NCI-H187 treated with DMSO at 0.1 percent for 48 hours (cell line): Measurements from ENCODE around the gene SSR1.

Experiments used
- DNase-seq: peaks from one replicate; lab custom pipeline; 2025; lab: John Stamatoyannopoulos, UW

Gene SSR1

DNA sequence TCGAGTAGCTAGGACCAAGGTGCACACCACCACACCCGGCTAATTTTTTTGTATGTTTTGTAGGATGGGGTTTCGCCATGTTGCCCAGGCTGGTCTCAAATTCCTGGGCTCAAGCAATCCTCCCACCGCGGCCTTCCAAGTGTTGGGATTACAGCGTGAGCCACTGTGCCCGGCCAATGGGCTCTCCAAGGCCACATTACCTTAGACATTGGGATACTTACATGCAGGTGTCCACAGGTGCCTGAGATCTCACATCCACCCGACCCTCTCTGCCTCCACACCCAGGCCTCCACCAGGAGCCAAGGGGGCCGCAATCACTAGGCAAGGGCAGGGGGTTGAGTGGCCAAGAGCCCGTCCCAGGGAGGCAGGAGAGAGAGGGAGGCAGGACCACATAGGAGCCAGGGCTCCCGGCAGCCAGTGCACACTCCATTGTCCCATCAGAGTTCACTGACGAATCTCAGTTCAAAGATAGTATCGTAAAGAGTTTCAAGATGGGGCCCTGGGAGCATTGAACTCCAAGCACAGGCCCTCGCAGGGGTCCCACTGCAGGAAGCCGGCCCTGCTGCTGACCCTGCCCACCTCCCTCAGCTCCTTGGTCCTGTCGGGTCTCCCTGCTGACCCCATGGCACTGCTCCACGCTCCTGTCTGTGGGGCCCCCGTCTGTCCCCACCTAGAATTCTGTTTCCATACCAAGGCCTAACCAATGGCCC, 55.3 kb downstream of the SSR1 start:
- DNase-seq: no peak

DNA sequence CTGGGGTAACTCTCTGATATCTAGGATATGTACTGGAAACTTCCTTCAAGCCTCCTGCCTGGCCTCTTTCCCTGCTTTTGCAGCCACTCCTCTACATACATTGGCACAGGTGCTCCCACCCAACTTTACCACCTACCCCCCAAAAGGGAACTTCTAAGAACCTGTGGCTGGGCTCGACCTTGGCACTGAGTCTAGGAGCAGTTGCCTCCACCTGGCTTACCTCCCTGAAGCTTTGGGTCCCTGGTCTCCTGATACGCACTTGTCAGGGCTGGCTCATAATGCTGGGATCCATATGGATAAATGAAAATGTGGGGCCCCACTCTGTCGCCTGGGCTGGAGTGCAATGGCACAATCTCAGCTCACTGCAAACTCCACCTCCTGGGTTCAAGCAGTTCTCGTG, 56.2 kb downstream of the SSR1 start:
- no peak for DNase-seq

DNA sequence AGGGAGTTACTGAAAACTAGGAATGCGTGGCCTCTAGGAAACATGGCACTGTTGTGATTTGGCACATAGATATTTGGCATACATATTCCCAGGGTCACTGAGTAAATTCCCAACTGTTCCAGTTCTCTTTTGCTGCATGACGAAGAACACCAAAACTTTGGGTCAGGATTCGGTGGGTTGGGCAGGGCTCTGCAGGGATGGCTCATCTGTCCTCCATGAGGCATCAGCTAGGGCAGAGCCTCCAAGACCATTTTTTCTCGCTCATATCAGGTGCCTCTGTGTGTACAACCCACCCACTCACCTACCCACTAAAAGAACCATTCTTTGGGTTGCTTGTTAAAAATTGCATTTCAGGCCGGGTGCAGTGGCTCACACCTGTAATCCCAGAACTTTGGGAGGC, 57.1 kb downstream of the SSR1 start:
- DNase-seq: no peak

DNA sequence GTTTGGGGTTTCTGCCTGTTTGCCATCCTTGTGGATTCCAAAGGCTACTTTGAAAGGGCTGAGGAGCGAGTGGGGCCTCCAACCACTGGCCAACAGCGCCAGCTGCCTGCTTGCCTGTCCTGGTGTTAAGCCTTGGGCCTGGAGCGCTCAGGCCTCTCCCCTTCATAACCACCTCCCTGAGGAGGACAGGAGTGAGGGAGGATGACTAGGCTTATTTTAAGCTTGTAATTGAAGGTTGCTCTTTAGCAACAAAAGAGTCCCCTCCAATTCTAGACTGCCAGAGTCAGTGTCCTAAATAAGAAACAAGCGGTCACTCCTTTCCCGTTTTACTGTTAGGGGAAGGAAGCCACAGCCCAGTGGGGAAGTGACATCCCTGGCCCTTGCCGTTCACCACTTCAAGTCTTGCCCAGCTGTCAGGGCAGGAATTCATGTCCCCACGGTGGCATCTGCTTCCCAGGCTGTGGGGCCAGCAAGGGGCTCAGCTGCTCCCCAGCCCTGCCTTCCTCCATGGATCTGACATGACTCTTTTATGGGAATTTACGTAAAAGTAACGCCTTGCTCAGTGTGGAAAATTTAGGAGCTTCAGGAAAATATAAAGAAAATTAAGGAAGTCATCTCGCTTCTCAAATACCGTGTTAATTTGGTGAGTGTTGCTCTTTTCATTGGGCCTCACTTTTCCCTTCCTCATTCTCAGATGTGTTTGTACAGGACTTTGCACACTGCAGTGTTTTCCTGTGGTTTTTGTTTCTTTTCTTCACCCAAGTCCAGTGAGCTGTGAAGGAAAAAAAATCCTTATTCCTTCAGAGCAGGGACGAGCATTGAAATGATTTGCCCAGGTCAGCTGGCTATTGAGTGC, 57.8 kb downstream of the SSR1 start:
- DNase-seq: no peak

DNA sequence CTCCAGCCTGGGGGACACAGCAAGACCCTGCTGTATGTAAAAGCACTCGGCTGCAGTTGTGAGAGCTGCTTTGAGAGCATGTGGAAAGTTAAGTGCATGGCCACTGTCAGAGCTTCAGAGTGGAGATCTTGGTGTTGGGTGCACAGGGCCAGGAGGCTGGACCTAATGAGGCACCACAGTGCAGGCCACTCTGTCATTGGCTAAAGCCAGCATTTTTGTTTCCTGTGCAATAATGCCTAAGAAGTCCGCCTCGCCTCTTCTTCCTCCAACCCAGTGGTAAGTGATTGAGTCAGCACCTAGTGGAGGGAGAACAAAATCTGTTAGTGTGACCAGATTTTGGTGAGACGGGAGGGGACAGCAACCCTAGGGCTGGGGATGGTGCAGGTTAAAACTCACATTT, 60.6 kb downstream of the SSR1 start:
- no peak for DNase-seq

DNA sequence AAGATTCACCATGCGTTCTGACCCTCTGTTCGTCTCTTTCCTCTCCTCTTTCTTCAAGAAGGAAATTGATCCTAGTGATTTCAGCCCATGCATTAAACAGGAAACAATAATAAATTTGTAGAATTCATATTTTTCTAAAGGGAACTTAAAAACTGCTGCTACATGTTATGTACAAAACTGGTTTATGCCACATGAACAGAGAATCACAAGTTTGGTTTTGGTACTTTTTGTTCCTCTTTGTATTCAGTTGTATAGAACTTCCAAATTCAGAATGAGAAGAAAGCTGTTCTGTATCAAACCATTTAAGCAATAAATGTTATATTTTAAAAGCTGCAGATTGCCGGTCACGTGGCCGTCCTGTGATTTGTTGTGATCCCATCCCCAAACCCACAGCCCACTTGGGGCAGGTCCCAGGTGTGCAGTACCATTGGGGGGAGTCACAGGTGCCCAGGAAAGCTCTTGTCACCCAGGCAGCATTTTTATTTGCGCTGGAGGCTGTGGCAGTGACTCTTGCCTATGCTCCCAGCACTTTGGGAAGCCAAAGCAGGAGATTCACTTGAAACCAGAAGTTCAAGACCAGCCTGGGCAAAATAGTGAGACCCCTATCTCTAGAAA, 61.2 kb downstream of the SSR1 start:
- DNase-seq: no peak

DNA sequence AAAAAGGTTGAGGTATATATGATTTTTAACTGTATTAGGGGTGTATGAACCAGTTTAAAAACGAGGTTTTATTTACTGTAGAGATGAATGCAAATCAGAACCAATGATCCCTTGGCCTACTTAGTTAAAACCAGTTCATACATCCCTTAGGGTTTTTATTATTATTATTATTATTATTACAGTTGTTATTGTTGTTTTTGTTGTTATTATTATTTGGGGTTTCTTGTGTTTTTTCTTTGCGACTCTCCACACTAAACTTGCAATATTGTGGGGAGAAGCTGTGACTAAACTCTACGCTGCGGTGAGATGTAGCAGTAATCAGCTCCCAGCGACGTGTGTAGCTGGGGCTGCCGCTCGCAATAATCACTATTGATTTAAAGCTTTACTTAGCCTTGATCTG, 62.2 kb downstream of the SSR1 start:
- no peak for DNase-seq

DNA sequence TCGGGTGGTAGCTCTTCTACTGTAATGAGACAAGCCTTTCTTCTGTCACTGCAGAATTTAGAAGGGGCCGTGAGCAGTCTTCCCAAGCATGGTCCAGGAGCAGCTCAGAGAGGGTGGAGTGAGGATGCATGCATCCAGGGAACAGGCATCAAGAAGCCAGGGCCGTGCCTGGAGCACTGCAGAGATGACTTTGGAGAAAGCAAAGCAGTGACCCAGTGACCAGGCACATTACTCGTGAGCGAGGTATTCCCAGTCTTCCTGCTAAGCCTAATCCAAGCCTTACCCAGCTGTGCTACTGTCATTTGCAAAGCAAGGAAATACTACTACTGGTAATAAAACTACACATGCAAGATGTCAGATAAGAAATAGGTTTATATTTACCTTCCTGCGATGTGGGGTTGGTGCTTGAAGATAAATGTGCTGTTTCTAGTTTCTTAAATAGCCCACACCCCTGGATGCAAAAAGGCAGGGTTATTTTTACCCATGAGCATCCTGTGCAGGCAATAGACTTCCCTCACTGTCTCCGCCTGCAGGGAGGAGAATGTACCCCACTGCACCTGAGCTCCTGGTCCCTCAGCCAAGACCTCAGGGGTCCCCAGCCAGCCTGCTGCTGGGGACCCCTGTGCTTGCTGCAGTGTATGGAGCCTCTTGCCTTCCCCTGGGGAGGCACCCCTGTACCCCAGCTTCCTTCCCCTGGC, 62.9 kb downstream of the SSR1 start:
- DNase-seq: no peak

DNA sequence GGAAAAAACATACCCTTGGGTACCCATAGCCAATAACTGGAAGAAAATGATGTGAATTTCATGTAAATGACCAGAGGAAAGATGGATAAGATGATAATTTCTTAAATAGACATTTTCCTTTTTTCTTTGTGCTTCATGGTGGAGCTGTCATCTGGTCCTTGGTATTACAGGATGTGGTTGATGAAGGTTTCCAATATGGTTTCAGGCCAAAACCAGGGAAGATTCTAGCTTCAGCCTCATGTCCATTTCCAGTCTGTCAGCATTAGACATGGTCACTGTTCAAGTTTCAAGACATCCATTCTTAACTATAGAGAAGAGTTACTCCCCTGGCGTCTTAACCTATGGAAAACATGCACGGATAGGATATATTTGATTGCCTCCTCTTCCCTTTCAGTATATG, 63.6 kb downstream of the SSR1 start:
- no peak for DNase-seq

DNA sequence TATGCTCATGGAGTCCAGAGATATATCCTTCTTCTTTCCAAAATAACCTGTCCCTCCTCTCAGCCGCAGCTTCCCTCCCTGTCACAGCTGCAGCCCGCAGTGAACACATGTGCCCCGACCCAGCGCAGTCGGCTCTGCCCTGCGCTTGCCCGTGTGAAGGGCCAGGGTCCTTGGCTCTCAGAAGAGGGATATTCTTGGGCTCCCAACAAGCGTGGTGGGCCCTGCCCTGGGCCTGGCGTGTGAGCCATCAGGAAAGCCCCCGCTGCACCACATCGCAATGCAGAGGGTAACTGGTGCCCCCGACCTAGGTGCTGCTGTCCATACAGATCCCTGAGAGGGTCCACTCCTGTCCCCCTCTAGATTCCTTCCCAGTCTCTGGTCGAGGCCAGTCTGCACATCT, 65.2 kb downstream of the SSR1 start:
- no peak for DNase-seq

DNA sequence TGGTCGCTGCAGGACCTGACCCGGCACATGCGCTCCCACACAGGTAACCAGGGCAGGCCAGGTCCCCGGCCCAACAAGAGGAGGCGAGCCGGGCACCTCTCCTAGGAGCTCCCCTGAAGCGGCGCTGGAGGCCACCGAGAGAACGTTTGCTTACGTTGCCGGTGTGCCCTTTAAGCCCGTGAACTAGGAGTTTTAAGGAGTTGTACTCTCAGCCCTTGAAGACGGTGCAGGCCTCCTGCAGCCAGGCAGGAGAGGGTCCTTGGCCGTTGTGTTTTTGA, 65.9 kb downstream of the SSR1 start:
- no peak for DNase-seq

DNA sequence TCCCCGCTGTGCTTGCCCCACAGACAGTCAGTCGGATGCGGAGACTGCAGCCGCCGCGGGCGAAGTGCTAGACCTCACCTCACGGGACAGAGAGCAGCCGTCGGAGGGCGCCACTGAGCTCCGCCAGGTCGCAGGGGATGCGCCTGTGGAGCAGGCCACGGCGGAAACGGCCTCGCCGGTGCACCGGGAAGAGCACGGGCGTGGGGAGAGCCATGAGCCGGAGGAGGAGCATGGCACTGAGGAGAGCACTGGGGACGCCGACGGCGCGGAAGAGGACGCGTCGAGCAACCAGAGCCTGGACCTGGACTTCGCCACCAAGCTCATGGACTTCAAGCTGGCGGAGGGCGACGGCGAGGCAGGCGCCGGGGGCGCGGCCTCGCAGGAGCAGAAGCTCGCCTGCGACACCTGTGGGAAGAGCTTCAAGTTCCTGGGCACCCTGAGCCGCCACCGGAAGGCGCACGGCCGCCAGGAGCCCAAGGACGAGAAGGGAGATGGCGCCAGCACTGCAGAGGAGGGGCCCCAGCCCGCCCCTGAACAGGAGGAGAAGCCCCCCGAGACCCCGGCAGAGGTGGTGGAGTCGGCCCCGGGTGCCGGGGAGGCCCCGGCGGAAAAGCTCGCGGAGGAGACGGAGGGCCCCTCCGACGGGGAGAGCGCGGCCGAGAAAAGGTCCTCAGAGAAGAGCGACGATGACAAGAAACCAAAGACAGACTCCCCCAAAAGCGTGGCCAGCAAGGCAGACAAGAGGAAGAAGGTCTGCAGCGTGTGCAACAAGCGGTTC, 66.4 kb downstream of the SSR1 start:
- no peak for DNase-seq

DNA sequence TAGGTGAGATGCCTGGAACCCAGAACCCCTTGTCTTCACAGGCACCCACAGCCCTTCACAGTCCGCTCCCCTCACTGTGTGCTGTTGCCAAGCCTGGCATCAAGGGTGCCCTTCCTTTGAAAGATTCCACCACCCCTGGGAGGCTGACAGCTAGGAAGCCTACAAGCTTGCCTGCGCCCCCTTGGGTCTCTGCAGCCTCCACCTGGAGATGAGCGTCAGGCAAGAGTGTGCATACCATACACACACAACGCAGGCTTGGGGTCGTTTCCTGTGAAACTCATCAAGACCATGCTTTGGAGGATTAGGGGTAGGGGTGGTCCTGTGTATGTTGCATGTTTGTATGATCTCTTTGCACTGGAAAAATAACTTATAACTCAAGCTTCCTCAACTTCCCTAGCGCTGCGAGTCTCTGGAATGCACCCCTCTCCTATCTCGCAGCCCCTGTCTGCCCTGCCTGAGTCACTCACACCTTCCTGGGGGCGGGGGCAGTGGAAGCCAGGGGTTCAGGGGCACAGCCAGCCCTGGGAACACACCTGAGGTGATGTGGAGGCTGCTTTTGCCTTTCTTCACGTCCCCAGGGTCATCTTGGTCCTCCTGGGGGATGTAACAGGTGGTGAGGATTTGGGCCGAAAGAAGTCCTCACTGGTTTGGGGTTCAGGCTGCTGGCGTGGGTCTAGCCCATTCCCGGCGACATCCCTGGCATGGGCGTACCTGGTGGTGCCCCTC, 67.2 kb downstream of the SSR1 start:
- no peak for DNase-seq

DNA sequence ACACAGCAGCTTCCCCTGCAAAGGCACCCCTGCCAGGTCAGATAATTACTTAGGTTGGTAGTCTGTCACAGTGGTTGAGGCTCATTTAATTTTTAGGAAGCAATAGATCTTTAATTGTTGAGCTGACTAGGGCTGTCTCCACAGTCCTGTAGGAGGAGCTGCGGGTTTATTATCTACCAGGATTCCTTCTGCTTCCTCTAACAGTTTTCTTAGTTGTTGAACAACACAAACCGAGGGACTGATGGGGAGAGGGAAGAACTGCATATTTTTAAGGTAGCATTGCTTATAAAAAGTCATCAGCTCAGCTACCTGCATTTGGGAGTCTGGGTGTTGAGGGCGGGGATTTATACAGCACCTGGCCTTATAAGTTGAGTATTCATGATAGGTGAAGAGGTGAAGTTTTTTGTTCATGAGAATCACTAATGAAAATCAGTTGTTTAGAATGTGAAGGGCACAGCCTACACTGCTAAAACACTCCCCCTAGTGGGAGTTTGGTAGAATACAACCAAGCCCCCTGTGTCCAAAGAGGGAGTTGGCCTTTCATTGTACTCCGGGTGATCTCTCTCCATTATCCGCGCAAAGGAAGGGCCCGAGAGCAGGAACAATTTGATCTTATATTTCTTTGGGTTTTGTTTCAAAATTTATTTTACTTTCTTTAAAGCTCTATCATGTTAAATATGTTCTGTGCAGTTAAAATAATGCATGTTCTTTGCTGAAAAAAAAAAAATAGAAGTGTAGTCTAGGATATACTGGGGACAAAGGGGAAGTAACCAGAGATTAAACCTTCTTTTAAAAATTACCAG, 69.6 kb downstream of the SSR1 start:
- peak; percentile 43 for DNase-seq

DNA sequence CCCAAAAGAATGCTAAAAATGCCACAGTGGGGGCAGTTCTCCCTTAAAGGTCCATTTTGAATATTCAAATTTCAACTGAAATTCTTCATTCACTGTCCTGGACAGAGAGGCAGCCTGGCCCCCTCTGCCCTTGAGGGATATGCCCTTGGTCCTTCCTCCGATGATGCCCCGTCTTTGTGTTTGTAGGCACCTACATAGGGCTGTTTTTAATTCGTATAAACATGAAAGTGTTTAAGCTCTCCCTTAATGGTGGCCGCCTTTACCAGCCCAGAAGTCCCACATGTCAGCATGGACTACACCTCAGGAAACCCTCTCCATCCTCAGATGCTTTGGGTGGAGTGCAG, 70.2 kb downstream of the SSR1 start:
- DNase-seq: no peak

DNA sequence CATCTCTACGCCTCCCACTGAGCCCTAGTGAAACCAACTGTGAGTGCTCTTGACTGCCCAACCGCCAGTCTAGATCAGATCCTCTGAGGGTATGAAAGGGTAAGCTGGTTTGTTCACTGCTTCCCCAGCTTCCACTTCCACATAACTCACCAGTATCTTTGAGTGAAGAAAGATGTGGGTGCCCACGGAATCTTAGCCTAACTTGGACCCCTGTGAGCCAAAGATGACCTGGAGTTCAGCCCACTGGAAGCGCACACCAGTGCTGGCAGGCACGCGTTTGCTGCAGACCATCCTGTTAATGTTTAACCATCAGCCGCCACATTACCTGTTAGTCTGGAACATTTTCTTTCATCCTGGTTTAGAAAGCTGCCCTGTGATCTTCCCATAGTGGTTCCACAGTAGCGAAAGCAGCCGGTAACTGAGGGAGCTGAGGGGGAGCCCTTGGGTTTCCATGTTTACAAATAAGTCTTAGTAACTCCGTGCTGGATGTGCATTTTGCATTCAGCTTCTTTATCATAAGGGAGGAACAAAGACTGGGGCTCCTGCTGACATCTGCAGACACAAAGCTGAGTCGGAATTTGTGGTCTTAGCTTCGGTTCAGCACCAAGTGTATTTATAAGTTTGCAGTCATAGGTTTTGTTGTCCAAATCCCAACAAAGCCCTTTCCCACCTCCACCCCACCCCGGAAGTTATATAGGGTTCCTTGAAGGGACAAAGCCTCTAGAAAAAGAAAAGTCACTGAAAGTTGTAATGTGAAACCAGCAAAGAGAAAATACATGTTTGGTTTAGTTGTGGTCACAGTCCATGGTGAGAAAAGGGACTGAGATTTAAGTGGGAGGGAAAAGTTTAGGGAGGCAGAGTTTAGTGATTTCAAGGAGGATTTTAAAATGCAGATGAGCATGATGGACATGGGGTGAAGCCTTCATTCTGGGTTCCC, 71.0 kb downstream of the SSR1 start:
- DNase-seq: no peak

DNA sequence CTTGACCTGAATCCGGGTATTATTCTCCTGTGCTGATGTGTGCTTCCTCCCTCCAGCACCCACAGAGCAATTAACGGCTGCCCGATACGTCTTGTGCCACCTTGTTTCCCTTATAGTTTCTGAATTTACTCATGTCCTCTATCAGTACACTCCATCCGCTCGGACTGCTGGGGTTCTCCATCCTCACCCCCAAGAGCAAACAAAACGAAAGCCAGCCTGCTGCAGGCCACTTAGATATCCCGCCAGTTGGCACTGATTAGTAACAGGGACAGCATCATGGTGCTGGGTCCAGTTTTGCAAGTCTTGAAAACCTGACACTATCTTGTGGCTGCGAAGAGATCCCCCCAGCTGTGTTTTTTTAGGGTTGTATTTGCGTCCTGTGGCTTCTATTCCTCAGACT, 71.8 kb downstream of the SSR1 start:
- DNase-seq: no peak

DNA sequence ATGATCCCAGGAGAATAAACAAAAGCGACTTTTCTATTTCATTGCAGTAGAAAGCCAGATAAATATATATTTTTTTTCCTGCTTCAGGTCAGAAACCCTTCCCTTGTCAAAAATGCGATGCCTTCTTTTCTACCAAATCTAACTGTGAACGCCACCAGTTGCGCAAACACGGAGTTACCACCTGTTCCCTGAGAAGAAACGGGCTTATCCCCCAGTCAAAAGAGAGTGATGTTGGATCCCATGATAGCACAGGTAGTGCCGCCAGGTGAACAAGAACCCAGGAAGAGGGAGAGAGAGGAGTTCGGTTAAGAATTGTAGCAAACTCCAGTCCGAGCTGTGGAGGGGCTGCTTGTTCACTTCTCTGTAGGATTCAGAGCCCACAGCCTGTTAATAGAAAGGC, 72.6 kb downstream of the SSR1 start:
- DNase-seq: no peak

DNA sequence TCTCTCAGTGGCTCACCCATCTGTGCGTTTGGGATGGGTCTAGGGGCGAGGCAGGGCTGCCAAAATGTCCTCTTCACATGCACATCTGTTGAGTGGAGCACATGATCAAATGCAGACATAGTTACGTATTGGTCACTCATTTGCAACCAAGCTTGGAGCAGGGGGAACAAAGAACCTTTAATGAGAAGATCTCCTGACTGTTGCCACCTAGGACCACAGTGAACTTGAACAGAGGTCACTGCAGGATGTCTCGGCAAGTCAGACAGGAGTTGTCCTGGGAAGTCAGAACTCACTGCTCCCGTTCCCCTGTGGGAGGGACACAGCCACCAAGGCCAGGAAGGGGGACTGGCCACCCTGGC, 73.4 kb downstream of the SSR1 start:
- DNase-seq: no peak
